ENCODE results near the gene TMEM59L. TPM values are rescaled to one million over a fixed set of nuclear protein-coding genes. Genes with fewer than 3 reads are reported as not detected.

Gene TMEM59L
- total RNA-seq (under 1 TPM; 0.25 to 0.27 TPM), total RNA-seq (0 to 0.39 (median 0.06) reads per million in 172 experiments)
- polyA plus RNA-seq (2013, experiment 1 of 2): 0.06 TPM
- polyA plus RNA-seq (2013, experiment 2 of 2): 0.48 TPM

DNA sequence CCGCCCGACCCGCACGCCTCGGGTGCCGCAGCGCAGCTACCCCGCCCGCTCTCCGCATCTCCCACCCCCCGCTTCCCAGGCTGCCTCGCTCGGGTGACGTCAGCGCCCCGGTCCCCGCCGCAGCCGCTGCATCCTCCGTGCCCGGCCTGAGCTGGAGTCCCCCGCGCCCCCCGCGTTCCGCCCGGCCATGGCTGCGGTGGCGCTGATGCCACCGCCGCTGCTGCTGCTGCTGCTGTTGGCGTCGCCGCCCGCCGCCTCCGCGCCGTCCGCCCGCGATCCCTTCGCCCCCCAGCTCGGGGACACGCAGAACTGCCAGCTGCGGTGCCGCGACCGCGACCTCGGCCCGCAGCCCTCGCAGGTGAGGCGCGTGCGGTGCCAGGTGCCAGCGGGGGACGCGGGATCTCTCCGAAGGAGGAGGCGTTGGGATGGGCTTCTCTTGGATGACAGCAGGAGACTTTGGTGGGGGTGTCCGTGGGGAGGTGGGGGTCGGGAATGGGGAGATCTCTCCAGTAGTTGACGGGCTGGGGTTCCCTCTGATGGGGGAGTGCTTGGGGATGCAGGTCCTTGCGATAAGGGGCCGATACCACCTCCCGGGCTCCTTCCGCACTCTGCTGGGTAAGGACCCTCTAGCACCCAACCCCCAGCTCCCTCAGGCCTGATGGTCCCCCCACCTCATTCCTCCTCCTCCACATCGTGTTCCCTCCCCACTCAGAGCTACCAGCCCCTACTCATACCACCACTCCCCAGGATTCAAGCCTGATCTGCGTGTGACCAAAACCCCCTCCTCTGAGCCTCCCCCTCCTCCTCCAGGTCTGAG, at the start of gene TMEM59L:
TMEM59L (plus strand) TSS at position 99 of the 817 bp plus-strand sequence; CDS start at position 188, 89 bp downstream.
- ChIA-PET POLR2A (interaction anchor here (0.6 to 1.8 kb wide), 4 partner anchors 24 to 526 kb away, joined by 3 to 9 read pairs (median 4); partner anchors contain the start of genes REX1BD and UBA52), CTCF (no interaction called here)
- H3K9me3 ChIP-seq (ENCODE audit: control insufficient read depth in 1 of 2, insufficient read depth in 1 of 2, low read length in 2 of 2): peaks cover 0 to 19% of the 10 kb centered on the region in 2 experiments
- peaks cover 92% of the 10 kb centered on the region for H3K27me3 Mint-ChIP-seq
- H3K4me3 Mint-ChIP-seq: peak within 1 kb of the TSS; percentile 75
- no peak within 1 kb of the TSS for H3K27ac ChIP-seq (ENCODE audit: low read depth in 1 of 2, low read length in 2 of 2)
- intact Hi-C loops (cut with DNase I, micrococcal nuclease): no loop called here
- H3K36me3 Mint-ChIP-seq (ENCODE audit: low read depth): no peaks in the 10 kb centered on the region
- no peaks in the 10 kb centered on the region for H3K36me3 ChIP-seq (ENCODE audit: insufficient read depth, low read length)
- peak within 1 kb of the TSS; percentile 45 for H3K4me3 ChIP-seq (ENCODE audit: low read length)
- DNase-seq (peak in 11 of 14 experiments; percentile 26 to 81 (median 60)), ATAC-seq (ENCODE audit: poor library complexity) (peak; percentile 67)
- H3K9me3 Mint-ChIP-seq: no peaks in the 10 kb centered on the region
- H3K27me3 ChIP-seq (ENCODE audit: control insufficient read depth in 1 of 2, insufficient read depth in 2 of 2, low read length in 2 of 2): peaks cover 63 to 83% of the 10 kb centered on the region in 2 experiments
- H3K4me1 ChIP-seq (ENCODE audit: insufficient read depth, low read length): peaks cover 32% of the 10 kb centered on the region
- H3K27ac Mint-ChIP-seq: no peak within 1 kb of the TSS
- H3K4me1 Mint-ChIP-seq (ENCODE audit: low read depth): peaks cover 24% of the 10 kb centered on the region
- TF ChIP-seq, protein P1, sequence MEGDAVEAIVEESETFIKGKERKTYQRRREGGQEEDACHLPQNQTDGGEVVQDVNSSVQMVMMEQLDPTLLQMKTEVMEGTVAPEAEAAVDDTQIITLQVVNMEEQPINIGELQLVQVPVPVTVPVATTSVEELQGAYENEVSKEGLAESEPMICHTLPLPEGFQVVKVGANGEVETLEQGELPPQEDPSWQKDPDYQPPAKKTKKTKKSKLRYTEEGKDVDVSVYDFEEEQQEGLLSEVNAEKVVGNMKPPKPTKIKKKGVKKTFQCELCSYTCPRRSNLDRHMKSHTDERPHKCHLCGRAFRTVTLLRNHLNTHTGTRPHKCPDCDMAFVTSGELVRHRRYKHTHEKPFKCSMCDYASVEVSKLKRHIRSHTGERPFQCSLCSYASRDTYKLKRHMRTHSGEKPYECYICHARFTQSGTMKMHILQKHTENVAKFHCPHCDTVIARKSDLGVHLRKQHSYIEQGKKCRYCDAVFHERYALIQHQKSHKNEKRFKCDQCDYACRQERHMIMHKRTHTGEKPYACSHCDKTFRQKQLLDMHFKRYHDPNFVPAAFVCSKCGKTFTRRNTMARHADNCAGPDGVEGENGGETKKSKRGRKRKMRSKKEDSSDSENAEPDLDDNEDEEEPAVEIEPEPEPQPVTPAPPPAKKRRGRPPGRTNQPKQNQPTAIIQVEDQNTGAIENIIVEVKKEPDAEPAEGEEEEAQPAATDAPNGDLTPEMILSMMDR (IDR thresholded peaks at IDR 0.05): no peak

DNA sequence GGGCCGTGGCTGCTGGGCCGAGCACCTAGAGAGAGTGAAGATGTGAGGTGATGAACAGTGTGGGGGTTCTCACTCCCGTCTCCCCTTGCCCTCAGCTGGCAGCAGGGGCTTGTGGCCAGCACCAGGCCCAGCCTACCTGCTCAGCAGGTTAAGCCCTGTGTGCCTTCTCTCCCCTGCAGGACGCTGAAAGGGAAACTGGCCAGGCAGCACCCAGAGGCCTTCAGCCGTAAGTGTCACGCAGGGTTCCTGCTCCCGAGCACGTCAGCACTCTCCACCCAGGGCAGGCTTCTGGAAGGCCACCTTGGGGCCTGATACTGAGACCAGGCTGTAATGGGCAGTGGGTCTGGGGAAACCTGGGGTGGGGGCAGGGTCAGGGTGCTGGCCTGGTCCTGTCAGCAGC, 45.7 kb upstream of the TMEM59L start:
- no peaks in the 10 kb centered on the region for H3K27me3 ChIP-seq (ENCODE audit: control insufficient read depth in 1 of 2, insufficient read depth in 2 of 2, low read length in 2 of 2)
- DNase-seq: no peak
- no peaks in the 10 kb centered on the region for H3K9me3 Mint-ChIP-seq
- H3K36me3 Mint-ChIP-seq (ENCODE audit: low read depth): peaks cover 72% of the 10 kb centered on the region
- H3K27ac ChIP-seq (ENCODE audit: low read depth in 1 of 2, low read length in 2 of 2): no peak overlapping the region
- intact Hi-C loops (cut with DNase I, micrococcal nuclease): no loop called here
- no peak overlapping the region for H3K27ac Mint-ChIP-seq
- ATAC-seq (ENCODE audit: poor library complexity): no peak
- H3K9me3 ChIP-seq (ENCODE audit: control insufficient read depth in 1 of 2, insufficient read depth in 1 of 2, low read length in 2 of 2): no peaks in the 10 kb centered on the region
- no peak overlapping the region for H3K4me3 ChIP-seq (ENCODE audit: low read length)
- H3K4me3 Mint-ChIP-seq: no peak overlapping the region
- ChIA-PET POLR2A (interaction anchor here (1.6 kb wide), 1 partner anchor 9 kb away, joined by 6 read pairs; the partner anchor contains the start of gene KXD1), CTCF (no interaction called here)
- H3K36me3 ChIP-seq (ENCODE audit: insufficient read depth, low read length): peaks cover 69% of the 10 kb centered on the region
- peaks cover 9% of the 10 kb centered on the region for H3K4me1 Mint-ChIP-seq (ENCODE audit: low read depth)
- no peaks in the 10 kb centered on the region for H3K27me3 Mint-ChIP-seq
- peaks cover 9% of the 10 kb centered on the region for H3K4me1 ChIP-seq (ENCODE audit: insufficient read depth, low read length)
- TF ChIP-seq, protein P1 (IDR thresholded peaks at IDR 0.05): no peak

DNA sequence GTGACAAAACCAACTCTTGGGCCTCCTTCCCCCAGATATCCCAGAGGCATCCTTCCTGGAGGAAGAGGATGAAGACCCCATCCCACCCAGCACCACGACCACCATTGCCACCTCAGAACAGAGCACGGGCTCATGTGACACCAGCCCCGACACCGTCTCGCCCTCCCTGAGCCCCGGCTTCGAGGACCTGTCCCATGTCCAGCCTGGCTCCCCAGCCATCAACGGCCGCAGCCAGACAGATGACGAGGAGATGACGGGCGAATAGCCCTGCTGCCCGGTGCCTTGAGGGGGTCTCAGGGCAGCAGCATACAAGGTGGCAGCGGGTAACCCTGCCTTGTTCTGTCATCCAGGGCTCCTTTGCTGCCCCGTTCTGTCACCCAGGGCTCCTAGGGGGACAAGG, 44.3 kb upstream of the TMEM59L start:
- POLR2A ChIA-PET: interaction anchor here (1.1 to 4.5 kb wide), 3 partner anchors 10 to 20 kb away, joined by 3 to 87 read pairs (median 6); partner anchors contain the start of genes KXD1 and REX1BD
- H3K36me3 Mint-ChIP-seq (ENCODE audit: low read depth): peaks cover 76% of the 10 kb centered on the region
- Histone ChIP-seq H3K4me3 (ENCODE audit: low read length) (no peak overlapping the region), H3K27ac (ENCODE audit: low read depth in 1 of 2, low read length in 2 of 2) (no peak overlapping the region), H3K4me1 (ENCODE audit: insufficient read depth, low read length) (peaks cover 23% of the 10 kb centered on the region), H3K27me3 (ENCODE audit: control insufficient read depth in 1 of 2, insufficient read depth in 2 of 2, low read length in 2 of 2) (no peaks in the 10 kb centered on the region), H3K9me3 (ENCODE audit: control insufficient read depth in 1 of 2, insufficient read depth in 1 of 2, low read length in 2 of 2) (no peaks in the 10 kb centered on the region), H3K36me3 (ENCODE audit: insufficient read depth, low read length) (peaks cover 61% of the 10 kb centered on the region)
- H3K27me3 Mint-ChIP-seq: no peaks in the 10 kb centered on the region
- ATAC-seq (ENCODE audit: poor library complexity): no peak
- no peak overlapping the region for H3K4me3 Mint-ChIP-seq
- no peak overlapping the region for H3K27ac Mint-ChIP-seq
- no peak for DNase-seq
- peaks cover 20% of the 10 kb centered on the region for H3K4me1 Mint-ChIP-seq (ENCODE audit: low read depth)
- CTCF ChIA-PET: no interaction called here
- no peaks in the 10 kb centered on the region for H3K9me3 Mint-ChIP-seq
- intact Hi-C loops (cut with DNase I, micrococcal nuclease): no loop called here
- TF ChIP-seq, protein P1 (IDR thresholded peaks at IDR 0.05): no peak

Measured in CD4-positive, alpha-beta T cell (primary cell).